GM10266 (cell line): ENCODE measurements around the gene RAD9B.
"Not testable (repeated sequence)": the region's sequence is repeated elsewhere in the genome, so short reads cannot be mapped to it uniquely, and the experiment has no call there.

Experiments
- DNase-seq: peaks from one replicate; pipeline ENCODE4 v3.0.0; 2012; ENCODE audit errors: extremely low spot score
- CTCF ChIP-seq: IDR thresholded peaks from 2 replicates; pipeline ENCODE4 v1.5.1; 2012; ENCODE audit warnings: mild to moderate bottlenecking, low read depth; ENCODE audit not compliant: control insufficient read depth, insufficient read depth; ENCODE audit errors: missing control alignments

The RAD9B gene

GRCh38 chr12:110538869-110539622 is 36.9 kb downstream of the RAD9B start:
- DNase-seq = no peak

GRCh38 chr12:110540048-110540447 is 37.9 kb downstream of the RAD9B start:
- DNase-seq = no peak
- no peak for TF ChIP-seq CTCF

More at GRCh38 chr12:110538869-110539622, 36.9 kb downstream of the RAD9B start:
- no peak for TF ChIP-seq CTCF

- TF ChIP-seq CTCF = no peak
- no peak for DNase-seq
Observed at GRCh38 chr12:110543252-110543959, 41.3 kb downstream of the RAD9B start.

GRCh38 chr12:110543965-110544364 is 41.8 kb downstream of the RAD9B start:
- TF ChIP-seq CTCF = no peak
- no peak for DNase-seq

GRCh38 chr12:110545259-110545658 is 43.1 kb downstream of the RAD9B start:
- DNase-seq = not testable (repeated sequence)

GRCh38 chr12:110545812-110546211 is 43.7 kb downstream of the RAD9B start:
- DNase-seq = no peak
- no peak for TF ChIP-seq CTCF

GRCh38 chr12:110546339-110546738 is 44.2 kb downstream of the RAD9B start:
- DNase-seq = no peak
- no peak for TF ChIP-seq CTCF
